A549 (cell line): ENCODE measurements around the gene MBOAT2.

Experiments used
- CHD2 ChIP-seq: fragments of 150-350 bp; IDR thresholded peaks from 2 replicates; pipeline ENCODE4 v1.6.1; 2014; ENCODE audit warnings: low read length; ENCODE audit not compliant: partially characterized antibody
- CTCF ChIP-seq: fragments of >200 bp; sonication (Bioruptor Twin); formaldehyde crosslinking; IDR thresholded peaks from 3 replicates; pipeline ENCODE4 v1.5.1; 2016
- JUN ChIP-seq, 2 experiments: fragments of >200 bp; sonication (Bioruptor Twin); formaldehyde crosslinking; IDR thresholded peaks; 2 replicates in 1 of 2; 3 replicates in 1 of 2; pipeline ENCODE4 v1.6.1; 2016 to 2017
- JUNB ChIP-seq: fragments of >200 bp; sonication (Bioruptor Twin); formaldehyde crosslinking; IDR thresholded peaks from 2 replicates; pipeline ENCODE4 v1.6.1; 2016
- MAX ChIP-seq: IDR thresholded peaks from 2 replicates; pipeline ENCODE4 v1.6.1; 2012
- MYC ChIP-seq: IDR thresholded peaks from 2 replicates; pipeline ENCODE4 v1.6.1; 2012; ENCODE audit warnings: mild to moderate bottlenecking, inconsistent platforms, low read length, improper control_type of control experiment, borderline replicate concordance
- POLR2A ChIP-seq: IDR thresholded peaks from 2 replicates; pipeline ENCODE4 v1.6.1; 2012; ENCODE audit warnings: mild to moderate bottlenecking, low read length
- RAD21 ChIP-seq, 2 experiments: fragments of >200 bp in 1 of 2; sonication (Bioruptor Twin) in 1 of 2; formaldehyde crosslinking in 1 of 2; IDR thresholded peaks in 1 of 2; conservative IDR thresholded peaks in 1 of 2; 2 replicates in 1 of 2; 3 replicates in 1 of 2; pipeline ENCODE4 v1.6.1; 2012 to 2018; ENCODE audit warnings: inconsistent platforms in 1 of 2
- RFX5 ChIP-seq: fragments of 450-650 bp; IDR thresholded peaks from 2 replicates; pipeline ENCODE4 v1.7.1; 2014; ENCODE audit warnings: antibody characterized with exemption, mild to moderate bottlenecking, moderate library complexity
- USF2 ChIP-seq: fragments of 450-650 bp; IDR thresholded peaks from 2 replicates; pipeline ENCODE4 v1.6.1; 2014; ENCODE audit warnings: antibody characterized with exemption
- TF ChIP-seq, protein P1 (sequence below): IDR thresholded peaks from 2 replicates; pipeline ENCODE4 v1.6.1; 2012; ENCODE audit warnings: low read depth, borderline replicate concordance

DNA sequence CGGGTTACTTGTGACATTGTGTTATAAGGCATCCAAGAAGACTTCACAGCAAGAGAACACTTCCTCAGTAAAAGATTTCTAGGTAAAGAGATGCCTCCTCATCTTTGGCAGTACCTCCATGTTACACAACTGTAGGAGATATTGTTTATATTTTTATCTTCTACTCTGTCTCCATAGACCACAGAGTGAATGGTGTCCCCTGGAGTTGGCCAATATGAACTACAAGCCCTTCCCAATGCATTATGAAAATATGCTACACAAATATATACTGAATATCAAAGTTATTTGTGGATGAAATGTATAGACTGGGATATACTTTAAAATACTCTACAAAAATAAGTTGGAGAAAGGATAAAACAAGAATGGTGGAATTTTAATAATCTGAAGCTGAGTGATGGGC, 46.7 kb downstream of the MBOAT2 start:
- TF ChIP-seq CTCF (no peak), POLR2A (no peak), MAX (no peak), MYC (no peak), JUN (IDR thresholded peaks at IDR 0.05) (no peak), RAD21 (conservative IDR thresholded peaks at IDR 0.05 in 1 of 2, IDR thresholded peaks at IDR 0.05 in 1 of 2) (no peak), RFX5 (no peak), CHD2 (no peak), JUNB (no peak), USF2 (no peak)
- TF ChIP-seq, protein P1, sequence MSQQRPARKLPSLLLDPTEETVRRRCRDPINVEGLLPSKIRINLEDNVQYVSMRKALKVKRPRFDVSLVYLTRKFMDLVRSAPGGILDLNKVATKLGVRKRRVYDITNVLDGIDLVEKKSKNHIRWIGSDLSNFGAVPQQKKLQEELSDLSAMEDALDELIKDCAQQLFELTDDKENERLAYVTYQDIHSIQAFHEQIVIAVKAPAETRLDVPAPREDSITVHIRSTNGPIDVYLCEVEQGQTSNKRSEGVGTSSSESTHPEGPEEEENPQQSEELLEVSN, result no peak
